Measurements from ENCODE around the gene LAMTOR4. TPM values are rescaled to one million over a fixed set of nuclear protein-coding genes. Genes with fewer than 3 reads are reported as not detected.
A peak's percentile ranks its signal among the peaks of the same experiment; 100 is the strongest.

The LAMTOR4 gene
- total and polyA plus RNA-seq, 2 donors (not counting 1 experiment from before 2014, with no cell fraction given): 214 to 448 TPM

GRCh38 chr7:100166970-100167911 is 18.5 kb downstream of the LAMTOR4 start:
- ATAC-seq (ENCODE audit: low read depth) (no peak), DNase-seq (peak; percentile 20)
- Histone ChIP-seq H4K20me1 (ENCODE audit: control insufficient read depth, insufficient read depth, low read length, poor library complexity, severe bottlenecking) (peaks cover 5% of the 10 kb centered on the region), H3K4me3 (ENCODE audit: control extremely low read depth in 1 of 5, extremely low read depth in 1 of 5, insufficient read depth in 1 of 5, low read depth in 2 of 5, low read length in 4 of 5) (no peak overlapping the region), H3K4me2 (replicated peaks; ENCODE audit: low read depth, low read length, poor library complexity, severe bottlenecking) (peak overlapping the region; percentile 65), H2AFZ (ENCODE audit: insufficient read depth, low read depth, low read length, poor library complexity, severe bottlenecking) (peak overlapping the region; percentile 29), H3K9me3 (ENCODE audit: control extremely low read depth in 1 of 3, control insufficient read depth in 2 of 3, insufficient read depth in 1 of 3, low read length in 2 of 3) (peaks cover 0 to 7% (median 0%) of the 10 kb centered on the region in 3 donors), H3K4me1 (ENCODE audit: control insufficient read depth in 2 of 2, insufficient read depth in 2 of 2, low read length in 2 of 2) (peaks cover 39 to 47% of the 10 kb centered on the region in 2 donors), H3K79me2 (ENCODE audit: control insufficient read depth, insufficient read depth, low read length) (no peaks in the 10 kb centered on the region), H3K9ac (ENCODE audit: low read length) (no peak overlapping the region), H3K27me3 (replicated peaks in 1 of 4; ENCODE audit: control extremely low read depth in 1 of 4, control insufficient read depth in 3 of 4, insufficient read depth in 4 of 4, low read length in 3 of 4) (peaks cover 0 to 58% (median 37%) of the 10 kb centered on the region in 4 experiments), H3K27ac (ENCODE audit: low read length in 2 of 2) (no peak overlapping the region), H3K36me3 (replicated peaks in 1 of 2; ENCODE audit: control extremely low read depth in 1 of 2, control insufficient read depth in 1 of 2, extremely low read depth in 1 of 2, insufficient read depth in 2 of 2, low read length in 1 of 2) (no peaks in the 10 kb centered on the region)
- H3K4me1 Mint-ChIP-seq: peaks cover 42% of the 10 kb centered on the region
- peak overlapping the region; percentile 76 for H3K4me3 Mint-ChIP-seq
- 21% methylated on average over 9 of the region's 14 CpGs for WGBS (ENCODE audit: insufficient coverage)
- POLR2A ChIA-PET: interaction anchor here (0.6 to 1.6 kb wide), 4 partner anchors 9 to 302 kb away, joined by 3 to 6 read pairs (median 3); partner anchors contain the start of genes GPC2 and LAMTOR4
- CTCF ChIA-PET: interaction anchor here (0.9 to 3.2 kb wide), 5 partner anchors 8 to 34 kb away, joined by 3 to 12 read pairs (median 3); partner anchors contain the start of gene TRAPPC14
- TF ChIP-seq EZH2 (IDR thresholded peaks at IDR 0.05; ENCODE audit: borderline replicate concordance, insufficient read depth, low read depth, low read length, poor library complexity, severe bottlenecking): peak; percentile 47
- TF ChIP-seq CTCF (IDR thresholded peaks at IDR 0.05): no peak
- intact Hi-C loops (cut with micrococcal nuclease): no loop called here
- peaks cover 52% of the 10 kb centered on the region for H3K27me3 Mint-ChIP-seq
- no peak overlapping the region for H3K27ac Mint-ChIP-seq
- no peaks in the 10 kb centered on the region for H3K9me3 Mint-ChIP-seq (ENCODE audit: insufficient read depth)
